Measurements from ENCODE around the gene FYB1.

- TF ChIP-seq, protein P1, sequence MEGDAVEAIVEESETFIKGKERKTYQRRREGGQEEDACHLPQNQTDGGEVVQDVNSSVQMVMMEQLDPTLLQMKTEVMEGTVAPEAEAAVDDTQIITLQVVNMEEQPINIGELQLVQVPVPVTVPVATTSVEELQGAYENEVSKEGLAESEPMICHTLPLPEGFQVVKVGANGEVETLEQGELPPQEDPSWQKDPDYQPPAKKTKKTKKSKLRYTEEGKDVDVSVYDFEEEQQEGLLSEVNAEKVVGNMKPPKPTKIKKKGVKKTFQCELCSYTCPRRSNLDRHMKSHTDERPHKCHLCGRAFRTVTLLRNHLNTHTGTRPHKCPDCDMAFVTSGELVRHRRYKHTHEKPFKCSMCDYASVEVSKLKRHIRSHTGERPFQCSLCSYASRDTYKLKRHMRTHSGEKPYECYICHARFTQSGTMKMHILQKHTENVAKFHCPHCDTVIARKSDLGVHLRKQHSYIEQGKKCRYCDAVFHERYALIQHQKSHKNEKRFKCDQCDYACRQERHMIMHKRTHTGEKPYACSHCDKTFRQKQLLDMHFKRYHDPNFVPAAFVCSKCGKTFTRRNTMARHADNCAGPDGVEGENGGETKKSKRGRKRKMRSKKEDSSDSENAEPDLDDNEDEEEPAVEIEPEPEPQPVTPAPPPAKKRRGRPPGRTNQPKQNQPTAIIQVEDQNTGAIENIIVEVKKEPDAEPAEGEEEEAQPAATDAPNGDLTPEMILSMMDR (conservative IDR thresholded peaks at IDR 0.05 in 1 of 2, IDR thresholded peaks at IDR 0.05 in 1 of 2; ENCODE audit: low read depth in 1 of 2, low read length in 2 of 2): no peak
- no peak for TF ChIP-seq EZH2 (IDR thresholded peaks at IDR 0.05; ENCODE audit: low read length, missing control alignments)
Observed at GRCh38 chr5:39213447-39214207, 5.7 kb downstream of the FYB1 start.

All from fibroblast of lung (primary cell).